HG02870 (cell line): ENCODE results near the gene EFNA2.

Experiments used
- ATAC-seq: cut with Tn5 transposase; IDR thresholded peaks from one replicate; pipeline ENCODE4 v1.9.1; 2021; ENCODE audit warnings: mild to moderate bottlenecking, moderate library complexity; ENCODE audit not compliant: unreplicated experiment

The EFNA2 gene

GRCh38 chr19:1259876-1260748 lies 25.6 kb upstream of the EFNA2 start:
- no peak for ATAC-seq

- ATAC-seq: peak; percentile 55
Observed at GRCh38 chr19:1260749-1261537, 24.7 kb upstream of the EFNA2 start.

GRCh38 chr19:1261538-1261797 lies 24.2 kb upstream of the EFNA2 start:
- ATAC-seq: no peak

GRCh38 chr19:1261798-1262622 lies 23.7 kb upstream of the EFNA2 start:
- no peak for ATAC-seq

GRCh38 chr19:1262623-1263123 lies 23.0 kb upstream of the EFNA2 start:
- ATAC-seq: no peak

DNA sequence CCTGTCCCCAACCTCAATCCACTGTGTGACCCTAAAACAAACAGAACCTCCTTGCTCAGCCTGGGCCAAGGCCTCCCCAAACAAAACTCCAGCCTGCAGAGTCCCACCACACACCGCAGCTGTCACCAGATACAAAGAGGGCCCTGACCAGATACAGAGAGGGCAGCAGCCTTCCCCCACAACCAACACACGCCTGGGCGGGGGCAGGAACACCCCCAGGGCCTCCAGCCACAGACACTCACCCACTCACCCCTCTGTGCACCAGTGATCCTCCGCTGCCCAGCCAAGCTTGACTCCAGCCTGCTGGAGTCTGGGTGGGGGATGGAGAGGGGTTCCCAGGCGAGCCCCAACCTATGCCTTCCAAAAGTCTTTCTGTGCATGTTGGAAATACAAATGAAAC lies 22.5 kb upstream of the EFNA2 start:
- no peak for ATAC-seq

- ATAC-seq: no peak
Observed at GRCh38 chr19:1264801-1265614, 20.7 kb upstream of the EFNA2 start.

DNA sequence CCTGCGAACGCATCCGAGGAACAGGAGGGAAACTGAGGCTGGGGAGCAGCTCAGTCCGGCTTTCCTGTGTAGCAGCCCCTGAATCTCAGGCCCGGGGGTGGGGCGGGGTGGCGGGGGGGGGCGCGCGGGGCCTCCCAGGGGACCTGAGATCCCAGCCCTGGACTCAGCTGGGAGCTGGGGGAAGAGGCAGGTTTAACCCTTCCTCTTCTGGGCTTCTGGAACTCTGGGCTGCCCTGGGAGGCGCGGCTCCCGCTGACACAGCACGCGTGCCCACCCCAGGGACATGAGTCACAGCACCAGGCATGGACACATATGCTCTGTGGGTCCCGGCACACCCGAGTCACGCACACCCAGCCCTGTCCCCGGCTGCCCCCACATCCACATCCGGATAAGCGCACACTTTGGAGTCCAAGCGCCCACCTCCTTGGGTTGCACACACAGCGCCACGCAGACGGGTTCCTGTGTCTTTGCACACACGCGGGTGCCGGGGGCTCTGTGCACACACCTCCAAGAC lies 20.0 kb upstream of the EFNA2 start:
- ATAC-seq: no peak

- no peak for ATAC-seq
Observed at GRCh38 chr19:1266129-1266915, 19.4 kb upstream of the EFNA2 start.

GRCh38 chr19:1266916-1267476 lies 18.7 kb upstream of the EFNA2 start:
- no peak for ATAC-seq

- ATAC-seq: no peak
Observed at GRCh38 chr19:1267477-1268225, 18.0 kb upstream of the EFNA2 start.

- no peak for ATAC-seq
Observed at GRCh38 chr19:1268226-1269064, 17.2 kb upstream of the EFNA2 start.

GRCh38 chr19:1269065-1269477 lies 16.6 kb upstream of the EFNA2 start, which contains the start of gene CIRBP:
Gene CIRBP, plus strand, starts transcription at chr19:1269332. Its CDS starts 1,602 bp downstream, at chr19:1270934.
- peak; percentile 63 for ATAC-seq

DNA sequence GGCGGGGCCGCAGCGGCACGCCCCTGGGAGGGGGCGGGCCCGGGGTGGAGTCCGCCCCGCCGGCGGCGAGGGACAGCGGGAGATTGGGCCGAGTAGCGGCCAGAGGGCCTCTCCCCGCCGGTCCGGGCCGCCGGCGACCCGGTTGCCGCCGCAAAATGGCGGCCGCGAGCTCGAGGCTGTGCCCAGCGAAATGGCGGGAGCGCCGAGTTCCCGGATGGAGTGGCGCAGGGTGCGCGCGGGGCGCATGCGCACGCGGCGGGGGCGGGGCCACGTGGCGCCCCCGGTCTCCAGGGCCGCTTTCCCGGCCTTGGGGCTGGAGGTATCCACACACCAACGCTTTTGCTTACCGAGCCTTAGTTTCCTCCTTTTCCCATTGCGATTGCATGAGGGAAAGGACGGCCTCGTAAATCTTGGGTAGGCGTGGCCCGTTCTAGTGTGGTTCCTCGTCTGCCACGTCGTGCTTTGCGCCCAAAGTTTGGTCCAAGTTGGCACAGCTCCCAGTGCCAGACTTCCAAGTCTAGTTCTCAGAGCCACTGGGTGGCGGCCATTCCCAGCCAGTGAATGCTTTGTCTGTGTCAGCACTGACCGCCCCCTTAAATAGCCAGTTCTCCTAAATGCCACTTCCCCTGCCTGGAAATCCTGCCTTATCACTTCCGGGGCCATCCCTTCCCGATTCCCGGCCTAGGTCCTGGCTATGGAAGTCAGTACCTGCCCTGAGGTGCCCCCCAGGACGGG lies 16.0 kb upstream of the EFNA2 start:
- peak; percentile 27 for ATAC-seq

- ATAC-seq: no peak
Observed at GRCh38 chr19:1270213-1270853, 15.3 kb upstream of the EFNA2 start.

DNA sequence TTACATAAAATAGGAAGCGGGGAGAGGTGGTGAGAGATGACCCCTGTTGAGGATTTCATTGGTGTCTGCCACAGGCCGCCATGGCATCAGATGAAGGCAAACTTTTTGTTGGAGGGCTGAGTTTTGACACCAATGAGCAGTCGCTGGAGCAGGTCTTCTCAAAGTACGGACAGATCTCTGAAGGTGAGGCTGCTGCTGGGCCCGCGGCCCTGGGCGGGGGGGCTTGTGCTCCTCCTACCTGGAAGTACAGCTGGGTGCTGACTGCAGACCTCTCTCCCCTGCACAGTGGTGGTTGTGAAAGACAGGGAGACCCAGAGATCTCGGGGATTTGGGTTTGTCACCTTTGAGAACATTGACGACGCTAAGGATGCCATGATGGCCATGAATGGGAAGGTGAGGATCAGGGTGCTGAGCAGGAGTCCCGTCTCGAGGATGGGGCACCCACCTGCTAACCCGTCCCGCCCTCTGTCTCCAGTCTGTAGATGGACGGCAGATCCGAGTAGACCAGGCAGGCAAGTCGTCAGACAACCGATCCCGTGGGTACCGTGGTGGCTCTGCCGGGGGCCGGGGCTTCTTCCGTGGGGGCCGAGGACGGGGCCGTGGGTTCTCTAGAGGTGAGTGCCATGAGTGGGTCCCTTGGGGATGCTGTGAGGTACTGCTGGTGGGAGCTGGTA lies 14.7 kb upstream of the EFNA2 start:
- ATAC-seq: no peak
